ENCODE measurements around the gene TNFRSF12A.
"Not testable (repeated sequence)": the region's sequence is repeated elsewhere in the genome, so short reads cannot be mapped to it uniquely, and the experiment has no call there.

TNFRSF12A gene

DNA sequence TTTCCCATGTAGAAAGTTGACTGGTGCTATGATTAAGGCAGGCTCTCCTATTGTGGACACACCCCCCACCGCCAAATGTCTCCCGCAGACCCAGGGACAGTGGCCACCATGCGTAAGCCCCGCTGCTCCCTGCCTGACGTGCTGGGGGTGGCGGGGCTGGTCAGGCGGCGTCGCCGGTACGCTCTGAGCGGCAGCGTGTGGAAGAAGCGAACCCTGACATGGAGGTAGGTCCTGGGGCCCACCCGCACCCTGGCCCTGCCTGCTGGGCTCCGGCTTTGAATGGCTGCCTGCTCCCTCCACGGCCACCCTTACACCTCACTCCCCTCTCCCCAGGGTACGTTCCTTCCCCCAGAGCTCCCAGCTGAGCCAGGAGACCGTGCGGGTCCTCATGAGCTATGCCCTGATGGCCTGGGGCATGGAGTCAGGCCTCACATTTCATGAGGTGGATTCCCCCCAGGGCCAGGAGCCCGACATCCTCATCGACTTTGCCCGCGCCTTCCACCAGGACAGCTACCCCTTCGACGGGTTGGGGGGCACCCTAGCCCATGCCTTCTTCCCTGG, 29.8 kb downstream of the TNFRSF12A start:
- DNase-seq (ENCODE audit: low spot score), result no peak

DNA sequence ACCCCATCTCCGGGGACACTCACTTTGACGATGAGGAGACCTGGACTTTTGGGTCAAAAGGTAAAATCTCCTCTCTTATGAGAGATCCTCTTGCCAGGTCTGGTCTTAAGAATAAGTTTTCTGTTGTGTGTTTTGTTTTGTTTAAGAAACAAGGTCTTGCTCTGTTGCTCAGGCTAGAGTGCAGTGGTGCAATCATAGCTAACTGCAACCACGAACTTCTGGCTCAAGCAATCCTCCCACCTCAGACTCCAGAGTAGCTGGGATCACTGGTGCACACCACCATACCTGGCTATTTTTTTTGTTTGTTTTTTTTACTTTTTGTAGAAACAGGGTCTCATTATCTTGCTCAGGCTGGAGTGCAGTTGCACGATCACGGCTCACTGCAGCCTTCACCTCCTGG, 30.3 kb downstream of the TNFRSF12A start:
- DNase-seq (ENCODE audit: low spot score), result no peak

DNA sequence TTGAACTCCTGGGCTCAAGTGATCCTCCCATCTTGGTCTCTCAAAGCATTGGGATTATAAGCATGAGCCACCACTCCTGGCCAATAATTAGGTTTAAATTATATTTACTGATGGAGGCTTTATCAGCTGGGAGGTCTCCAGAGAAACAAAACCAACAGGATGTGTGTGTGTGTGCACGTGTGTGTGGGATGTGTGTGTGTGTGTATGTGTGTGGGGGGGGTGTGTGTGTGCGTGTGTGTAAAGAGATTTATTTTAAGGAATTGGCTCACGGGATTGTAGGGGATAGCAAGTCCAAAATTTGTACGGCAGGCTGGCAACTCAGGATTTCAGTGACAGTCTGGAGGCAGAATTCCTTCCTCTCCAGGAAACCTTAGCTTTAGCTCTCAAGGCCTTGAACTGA, 30.8 kb downstream of the TNFRSF12A start:
- no peak for DNase-seq (ENCODE audit: low spot score)

GRCh38 chr16:3051494-3051893, 31.3 kb downstream of the TNFRSF12A start:
- DNase-seq (ENCODE audit: low spot score), result no peak

DNA sequence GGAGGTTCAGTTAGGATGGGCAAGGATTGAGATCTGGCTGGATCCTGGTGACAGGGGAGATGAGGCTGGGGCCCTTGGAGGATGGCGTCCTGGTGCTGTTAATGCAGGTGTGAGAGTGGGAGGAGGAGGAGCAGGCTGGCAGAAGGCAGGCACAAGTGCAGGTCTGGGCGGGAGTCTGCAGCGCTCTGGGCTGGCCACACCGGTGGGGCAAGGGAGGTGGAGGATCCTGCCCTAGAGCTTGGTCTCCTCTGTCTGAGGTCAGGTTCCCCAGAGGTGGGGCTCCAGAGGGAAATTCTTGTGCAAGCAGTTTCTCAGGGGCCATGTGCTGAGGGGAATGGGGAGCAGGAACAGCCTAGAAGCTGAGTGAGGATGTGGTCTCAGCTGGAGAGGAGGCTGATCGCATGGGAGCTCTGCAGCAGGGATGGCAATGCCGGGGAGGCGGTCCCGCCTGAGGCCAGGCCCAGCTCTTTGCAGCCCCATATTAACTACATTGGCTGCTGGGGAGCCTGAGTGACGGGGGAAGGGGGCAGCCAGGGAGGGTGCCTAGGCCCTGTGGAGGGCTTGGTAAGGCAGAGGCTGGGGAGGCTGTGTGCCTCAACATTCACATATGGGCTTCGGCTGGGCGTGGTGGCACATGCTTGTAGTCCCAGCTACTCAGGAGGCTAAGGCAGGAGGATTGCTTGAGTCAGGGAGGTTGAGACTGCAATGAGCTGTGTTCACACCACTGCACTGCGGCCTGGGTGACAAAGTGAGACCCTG, 32.6 kb downstream of the TNFRSF12A start:
- not testable (repeated sequence) for DNase-seq (ENCODE audit: low spot score)

DNA sequence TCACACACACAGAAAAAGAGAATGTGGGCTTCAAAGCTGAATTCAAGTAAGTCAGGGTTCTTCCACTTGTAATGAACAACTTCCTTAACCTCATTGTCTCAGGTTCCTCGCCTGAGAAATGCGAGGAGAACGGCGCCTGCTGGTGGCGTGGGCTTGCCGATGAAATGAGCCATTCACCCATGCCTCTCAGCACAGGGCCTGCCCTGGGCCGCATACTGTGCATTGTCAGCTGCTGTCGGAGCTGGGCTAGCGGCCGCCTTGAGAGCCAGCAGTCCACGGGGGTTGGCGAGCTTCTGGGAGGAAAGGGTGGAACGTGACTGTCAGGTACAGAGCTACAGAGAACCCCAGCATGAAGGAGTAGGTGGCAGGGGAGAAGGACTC, 33.2 kb downstream of the TNFRSF12A start:
- not testable (repeated sequence) for DNase-seq (ENCODE audit: low spot score)

DNA sequence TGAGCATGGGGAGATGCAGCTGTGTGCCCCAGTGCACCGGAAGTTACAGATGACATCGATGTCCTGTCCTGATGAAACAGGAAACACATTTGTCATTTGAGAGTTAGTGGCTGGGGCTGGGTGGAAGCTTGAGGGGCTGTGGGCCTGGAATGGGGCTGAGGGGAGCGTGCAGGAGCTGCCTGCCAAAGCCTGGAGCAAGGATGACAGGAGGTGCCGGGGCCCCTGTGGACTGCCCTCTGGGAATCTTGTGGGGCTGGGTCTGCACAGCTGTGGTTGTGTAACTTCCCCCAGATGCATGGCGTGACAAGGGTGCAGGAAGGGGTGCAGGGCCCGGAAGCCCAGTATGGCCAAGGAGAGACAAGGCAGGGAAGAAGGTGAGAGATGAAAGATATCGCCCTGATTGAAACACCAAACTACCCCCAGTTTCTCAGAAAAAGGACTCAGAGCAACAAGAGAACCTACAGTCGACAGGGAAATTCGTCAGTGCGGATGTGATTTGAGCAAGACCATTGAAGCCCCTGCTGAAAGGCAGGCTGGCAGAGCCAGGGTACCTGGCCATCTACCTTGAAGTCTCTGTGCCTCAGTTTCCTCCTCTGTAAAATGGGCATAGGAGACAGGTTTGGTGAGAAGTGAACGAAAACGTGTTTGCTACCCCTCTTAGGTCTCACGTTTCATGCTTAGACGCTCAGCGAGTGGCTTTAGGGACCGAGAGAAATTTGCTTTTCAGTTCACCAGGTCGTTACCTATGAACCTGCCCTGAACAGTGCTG, 35.0 kb downstream of the TNFRSF12A start:
- no peak for DNase-seq (ENCODE audit: low spot score)

DNA sequence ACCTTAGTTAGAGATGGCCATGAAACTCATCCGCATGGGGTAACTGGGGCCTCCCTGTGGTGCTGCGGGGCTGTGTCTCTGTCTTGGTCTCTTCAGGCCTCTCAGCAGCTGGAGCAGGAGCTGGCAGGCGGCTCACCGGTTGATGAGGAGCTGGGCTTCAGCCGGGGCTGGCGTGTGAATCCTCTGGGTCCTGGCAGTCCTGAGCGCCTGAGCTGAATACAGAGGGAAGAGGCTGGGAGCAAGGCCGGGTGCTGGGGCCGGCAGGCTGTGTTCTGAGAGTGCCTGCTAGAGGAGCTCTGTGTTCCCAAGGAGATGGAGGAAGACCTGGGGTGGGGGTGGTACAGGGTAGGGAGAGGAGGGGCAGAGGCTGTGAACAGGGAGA, 35.6 kb downstream of the TNFRSF12A start:
- DNase-seq (ENCODE audit: low spot score), result not testable (repeated sequence)

DNA sequence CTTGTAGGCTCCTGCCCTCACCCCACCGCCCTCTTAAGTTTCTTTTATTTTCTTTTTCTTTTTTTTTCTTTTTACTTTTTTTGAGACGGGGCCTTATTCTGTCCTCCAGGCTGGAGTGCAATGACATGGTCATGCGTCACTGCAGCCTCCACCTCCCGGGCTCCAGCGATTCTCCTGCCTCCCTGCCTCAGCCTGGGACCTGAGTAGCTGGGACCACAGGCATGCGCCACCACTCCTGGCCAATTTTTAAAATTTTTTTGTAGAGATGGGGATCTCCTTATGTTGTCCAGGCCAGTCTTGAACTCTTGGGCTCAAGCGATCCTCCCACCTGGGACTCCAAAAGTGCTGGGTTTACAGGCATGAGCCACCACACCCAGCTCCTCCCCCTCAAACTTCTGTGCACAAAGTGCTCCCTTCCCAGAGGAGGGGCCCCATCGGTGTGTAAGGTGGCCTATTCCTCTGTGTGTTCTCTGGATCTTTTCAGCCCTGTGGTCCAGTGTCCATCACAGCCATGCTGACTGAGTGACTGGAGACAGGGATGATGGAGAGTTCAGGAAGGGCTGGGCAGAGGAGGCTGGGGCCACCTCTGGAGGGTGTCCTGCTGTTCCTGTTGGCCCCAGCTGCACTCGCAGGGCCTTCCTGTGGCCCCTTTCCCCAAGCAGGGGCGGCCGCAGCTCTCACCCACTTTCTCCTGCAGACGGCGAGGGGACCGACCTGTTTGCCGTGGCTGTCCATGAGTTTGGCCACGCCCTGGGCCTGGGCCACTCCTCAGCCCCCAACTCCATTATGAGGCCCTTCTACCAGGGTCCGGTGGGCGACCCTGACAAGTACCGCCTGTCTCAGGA, 36.4 kb downstream of the TNFRSF12A start:
- no peak for DNase-seq (ENCODE audit: low spot score)

GRCh38 chr16:3057181-3058138, 37.3 kb downstream of the TNFRSF12A start:
- DNase-seq (ENCODE audit: low spot score), result no peak

GRCh38 chr16:3058139-3059030, 38.2 kb downstream of the TNFRSF12A start:
- DNase-seq (ENCODE audit: low spot score), result peak; percentile 50

GRCh38 chr16:3059041-3059722, 39.0 kb downstream of the TNFRSF12A start:
- peak; percentile 92 for DNase-seq (ENCODE audit: low spot score)

GRCh38 chr16:3059723-3060242, 39.6 kb downstream of the TNFRSF12A start:
- no peak for DNase-seq (ENCODE audit: low spot score)

DNA sequence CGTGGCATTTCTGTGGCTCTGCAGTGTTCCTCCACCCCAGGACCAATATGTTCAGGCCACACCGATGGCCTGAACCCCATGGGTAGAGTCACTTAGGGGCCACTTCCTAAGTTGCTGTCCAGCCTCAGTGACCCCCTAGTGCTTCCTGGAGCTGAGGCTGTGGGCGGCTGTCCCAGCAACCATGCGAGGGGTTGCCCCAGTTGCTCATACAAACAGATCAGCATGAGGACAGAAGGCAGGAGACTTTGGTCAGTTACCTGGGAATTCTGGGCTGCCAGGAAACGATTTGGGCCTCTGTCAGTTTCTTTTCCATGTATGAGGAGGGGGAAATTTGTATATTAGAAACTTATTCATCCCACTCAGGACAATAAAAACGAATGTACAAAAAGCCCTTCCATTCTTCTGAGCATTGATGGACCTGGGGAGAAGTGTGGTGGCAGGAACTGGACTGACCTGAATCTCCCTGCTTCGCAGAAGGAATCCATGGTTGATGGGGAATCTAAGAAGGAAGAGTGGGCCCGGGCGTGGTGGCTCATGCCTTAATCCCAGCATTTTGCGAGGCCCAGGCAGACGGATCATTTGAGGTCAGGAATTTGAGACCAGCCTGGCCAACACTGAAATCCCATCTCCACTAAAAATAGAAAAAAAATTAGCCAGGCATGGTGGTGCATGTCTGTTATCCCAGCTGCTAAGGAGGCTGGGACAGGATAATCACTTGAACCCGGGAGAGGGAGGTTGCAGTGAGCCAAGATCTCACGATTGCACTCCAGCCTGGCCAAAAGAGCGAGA, 40.4 kb downstream of the TNFRSF12A start:
- DNase-seq (ENCODE audit: low spot score), result no peak

DNA sequence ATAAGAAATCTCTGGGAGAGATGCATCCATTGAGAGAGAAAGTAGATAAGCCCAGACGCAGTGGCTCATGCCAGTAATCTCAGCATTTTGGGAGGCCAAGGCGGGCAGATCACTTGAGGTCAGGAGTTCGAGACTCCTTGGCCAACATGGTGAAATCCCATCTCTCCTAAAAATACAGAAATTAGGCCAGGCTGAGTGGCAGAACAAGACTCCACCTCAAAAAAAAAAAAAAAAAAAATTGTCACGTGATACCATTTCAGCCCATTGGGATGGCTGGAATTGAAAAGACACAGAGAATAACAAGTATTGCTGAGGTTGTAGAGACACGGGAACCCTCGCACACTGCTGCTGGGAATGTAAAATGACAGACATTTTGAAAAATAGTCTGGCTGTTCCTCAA, 42.4 kb downstream of the TNFRSF12A start:
- no peak for DNase-seq (ENCODE audit: low spot score)

DNA sequence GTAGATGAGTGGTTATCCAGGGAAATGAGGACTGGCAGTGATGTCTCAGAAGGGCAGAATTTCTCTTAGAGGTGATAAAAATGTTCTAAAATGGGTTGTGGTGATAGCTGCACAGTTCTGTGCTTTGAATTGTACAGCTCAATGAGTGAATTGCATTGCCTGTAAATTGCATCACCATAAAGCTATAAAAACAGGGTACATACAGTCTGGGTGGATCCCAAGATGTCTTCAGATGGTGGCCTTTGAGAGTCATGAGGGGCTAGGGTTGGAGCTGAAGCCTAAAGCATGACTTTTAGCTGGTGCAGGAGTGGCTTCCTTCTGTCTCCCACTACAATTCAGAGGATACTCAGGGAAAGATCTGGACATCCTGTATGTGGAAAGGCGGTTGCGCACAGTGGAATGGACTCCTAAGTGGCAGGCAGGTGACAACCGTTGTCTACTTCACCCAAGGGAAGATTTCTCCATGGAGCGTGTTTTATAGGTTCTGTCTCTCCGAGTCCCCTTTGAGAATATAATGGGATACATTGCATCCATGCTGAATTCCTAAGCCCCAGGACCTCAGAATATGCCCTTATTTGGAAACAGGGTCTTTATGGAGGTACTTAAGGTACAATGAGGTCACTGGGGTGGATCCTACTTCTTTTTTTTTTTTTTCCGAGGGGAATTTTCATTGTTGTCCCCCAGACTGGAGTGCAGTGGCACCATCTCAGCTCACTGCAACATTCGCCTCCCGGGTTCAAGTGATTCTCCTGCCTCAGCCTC, 43.6 kb downstream of the TNFRSF12A start:
- DNase-seq (ENCODE audit: low spot score), result no peak

DNA sequence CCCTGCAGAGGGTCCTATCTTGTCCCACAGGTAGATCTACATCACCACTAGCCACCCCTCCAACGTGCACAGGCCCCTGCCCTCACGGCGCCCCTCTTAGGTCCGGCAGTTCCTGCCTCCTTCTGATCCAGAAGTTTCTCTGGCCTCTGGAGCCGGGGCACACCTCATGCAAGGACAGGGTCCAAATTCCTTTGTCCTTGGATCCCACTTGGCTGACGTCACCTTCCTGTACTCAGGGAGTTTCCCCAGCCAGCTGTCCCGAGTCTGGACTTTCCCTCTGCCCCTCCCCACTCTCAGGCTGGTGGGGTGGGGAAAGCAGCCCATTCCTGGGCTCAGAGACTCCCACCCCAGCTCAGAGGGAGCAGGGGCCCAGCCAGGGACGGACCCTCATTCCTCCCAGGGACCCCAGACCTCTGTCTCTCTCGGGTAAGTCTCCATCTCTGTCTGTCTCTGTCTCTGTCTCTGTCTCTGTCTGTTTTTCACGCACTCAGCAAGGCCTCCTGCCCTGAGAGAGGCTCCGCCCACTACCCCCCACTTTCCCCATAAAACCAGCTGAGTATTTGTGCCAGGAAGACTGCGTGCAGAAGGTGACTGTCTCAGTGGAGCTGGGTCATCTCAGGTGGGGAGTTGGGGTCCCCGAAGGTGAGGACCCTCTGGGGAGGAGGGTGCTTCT, 45.0 kb downstream of the TNFRSF12A start, which contains the start of gene IL32:
TSS of gene IL32 (plus strand) at position 572 of the 673 bp plus-strand sequence. CDS start 172 bp downstream, outside the sequence.
- no peak for DNase-seq (ENCODE audit: low spot score)
